HCEC 1CT (cell line): ENCODE measurements around the gene PDE6B.

Experiments
- DNase-seq: peaks from one replicate; pipeline ENCODE4 v3.0.0-alpha.2; 2017

PDE6B gene

DNA sequence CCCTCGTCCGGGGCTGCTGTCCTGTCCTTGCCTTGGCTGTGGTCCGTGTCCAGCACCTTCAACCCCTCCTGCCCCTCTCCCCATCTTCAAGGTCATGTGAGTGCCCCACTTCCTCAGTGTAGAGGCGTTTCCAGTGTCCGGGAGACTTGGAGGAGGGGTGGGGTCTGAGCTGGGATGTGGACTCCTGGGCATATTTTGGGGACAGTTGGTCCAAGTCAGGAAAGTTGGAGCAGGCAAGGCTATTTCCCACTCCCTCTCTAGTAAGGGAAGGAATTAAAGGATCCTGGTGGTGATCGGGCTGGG is 83.2 kb downstream of the PDE6B start:
- no peak for DNase-seq

DNA sequence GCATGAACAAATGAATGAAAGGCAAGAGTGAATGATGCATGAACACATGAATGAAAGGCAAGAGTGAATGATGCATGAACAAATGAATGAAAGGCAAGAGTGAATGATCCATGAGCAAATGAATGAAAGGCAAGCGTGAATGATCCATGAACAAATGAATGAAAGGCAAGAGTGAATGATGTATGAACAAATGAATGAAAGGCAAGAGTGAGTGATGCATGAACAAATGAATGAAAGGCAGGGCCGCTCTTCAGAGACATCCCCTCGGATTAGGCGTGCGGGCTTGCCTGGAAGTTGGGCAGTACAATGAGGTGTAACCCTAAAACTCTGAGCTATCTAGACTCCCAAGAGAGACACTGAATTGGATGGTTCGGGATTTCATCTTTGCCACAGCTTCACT is 84.0 kb downstream of the PDE6B start:
- DNase-seq = no peak

DNA sequence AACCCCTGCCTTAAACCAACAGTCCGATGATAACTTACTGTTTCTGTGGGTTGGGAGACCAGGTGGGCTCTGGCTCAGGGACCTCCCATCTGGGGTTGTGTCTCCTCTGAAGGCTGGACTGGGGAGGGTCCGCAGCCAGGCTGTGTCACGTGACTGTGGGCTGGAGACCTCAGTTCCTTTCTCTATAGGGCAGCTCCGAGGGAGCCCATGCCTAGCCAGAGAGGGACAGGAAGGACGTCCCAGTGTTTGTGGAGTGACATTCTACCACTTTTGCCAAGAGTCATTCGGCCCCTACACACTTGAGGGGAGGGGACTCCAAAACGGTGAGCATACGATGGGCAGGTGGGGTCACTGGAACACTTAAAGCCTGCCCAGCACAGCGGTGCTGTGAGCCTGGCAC is 84.7 kb downstream of the PDE6B start:
- DNase-seq = no peak

DNA sequence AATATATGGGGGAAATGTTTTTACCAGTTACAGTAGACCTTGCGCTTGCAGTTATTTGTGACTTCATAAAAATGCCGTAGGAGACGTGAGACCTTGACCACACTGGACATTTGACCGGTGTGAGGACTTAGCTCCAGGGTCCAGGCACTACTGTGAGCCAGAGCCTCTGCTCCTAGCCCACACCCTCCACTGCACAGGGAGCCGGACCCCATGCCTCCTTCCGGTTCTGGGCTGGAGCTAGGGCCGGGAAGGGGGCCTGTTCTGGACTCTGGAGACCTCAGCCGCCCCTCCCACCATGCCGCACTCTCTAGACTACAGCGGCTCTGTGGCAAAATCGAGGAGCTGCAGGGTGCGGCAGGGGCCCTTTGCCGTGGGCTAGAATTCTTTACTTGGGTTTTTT is 85.5 kb downstream of the PDE6B start:
- no peak for DNase-seq

DNA sequence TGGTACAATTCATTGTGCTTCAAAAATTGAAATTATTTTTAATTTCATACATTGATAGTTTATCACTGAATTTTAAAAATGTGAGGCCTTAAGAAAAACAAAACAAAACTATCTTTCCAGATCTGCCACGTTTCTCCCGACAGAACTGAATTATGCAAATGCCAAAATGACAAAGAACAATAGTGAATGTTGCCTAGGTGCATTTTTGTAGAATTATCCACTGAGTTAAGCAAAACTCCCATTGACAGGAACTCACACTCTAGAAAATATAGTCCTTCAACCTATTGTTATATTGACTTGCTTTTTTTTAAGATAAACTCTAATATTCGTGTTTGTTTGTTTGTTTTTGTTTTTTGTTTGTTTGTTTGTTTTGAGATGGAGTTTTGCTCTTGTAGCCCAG is 86.7 kb downstream of the PDE6B start:
- DNase-seq = no peak

DNA sequence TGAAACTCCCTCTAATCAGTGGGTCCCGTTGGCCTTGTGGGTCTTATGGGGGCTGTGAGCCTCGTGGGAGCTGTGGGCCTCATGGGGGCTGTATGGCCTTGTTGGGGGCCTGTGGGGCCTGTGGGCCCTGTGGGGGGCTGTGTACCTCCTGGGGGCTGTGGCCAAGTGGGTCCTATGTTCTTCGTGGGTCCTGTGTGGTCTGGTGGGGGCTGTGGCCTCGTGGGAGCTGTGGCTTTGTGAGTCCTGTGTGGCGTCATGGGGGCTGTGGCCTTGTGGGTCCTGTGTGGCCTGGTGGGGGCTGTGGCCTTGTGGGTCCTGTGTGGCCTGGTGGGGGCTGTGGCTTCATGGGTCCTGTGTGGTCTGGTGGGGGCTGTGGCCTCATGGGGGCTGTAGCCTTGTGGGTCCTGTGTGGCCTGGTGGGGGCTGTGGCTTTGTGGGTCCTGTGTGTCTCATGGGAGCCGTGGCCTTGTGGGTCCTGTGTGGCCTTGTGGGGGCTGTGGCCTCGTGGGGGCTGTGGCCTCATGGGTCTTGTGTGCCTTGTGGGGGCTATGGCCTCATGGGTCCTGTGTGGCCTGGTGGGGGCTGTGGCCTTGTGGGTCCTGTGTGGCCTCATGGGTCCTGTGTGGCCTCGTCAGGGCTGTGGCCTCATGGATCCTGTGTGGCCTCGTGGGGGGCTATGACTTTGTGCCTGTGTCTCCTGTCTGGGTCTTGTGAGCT is 87.7 kb downstream of the PDE6B start:
- DNase-seq = no peak

DNA sequence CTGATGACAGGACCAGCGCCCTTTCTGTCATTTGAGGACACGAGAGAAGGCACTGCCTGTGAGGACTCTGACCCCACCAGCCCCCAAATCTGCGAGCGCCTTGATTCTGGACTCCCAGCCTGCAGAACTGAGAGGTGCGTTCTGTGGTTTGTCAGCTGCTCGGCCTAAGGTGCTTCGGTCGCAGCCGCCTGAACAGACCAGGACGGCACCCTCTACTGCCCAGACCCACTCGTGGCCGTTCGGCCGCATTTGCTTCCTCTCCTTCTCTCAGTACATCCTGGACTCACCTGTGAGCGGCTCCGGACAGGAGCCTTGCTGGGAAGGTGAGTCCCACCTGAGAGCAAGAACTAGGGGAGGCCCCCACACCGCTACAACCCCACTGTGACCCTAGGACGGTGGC is 88.7 kb downstream of the PDE6B start:
- no peak for DNase-seq

DNA sequence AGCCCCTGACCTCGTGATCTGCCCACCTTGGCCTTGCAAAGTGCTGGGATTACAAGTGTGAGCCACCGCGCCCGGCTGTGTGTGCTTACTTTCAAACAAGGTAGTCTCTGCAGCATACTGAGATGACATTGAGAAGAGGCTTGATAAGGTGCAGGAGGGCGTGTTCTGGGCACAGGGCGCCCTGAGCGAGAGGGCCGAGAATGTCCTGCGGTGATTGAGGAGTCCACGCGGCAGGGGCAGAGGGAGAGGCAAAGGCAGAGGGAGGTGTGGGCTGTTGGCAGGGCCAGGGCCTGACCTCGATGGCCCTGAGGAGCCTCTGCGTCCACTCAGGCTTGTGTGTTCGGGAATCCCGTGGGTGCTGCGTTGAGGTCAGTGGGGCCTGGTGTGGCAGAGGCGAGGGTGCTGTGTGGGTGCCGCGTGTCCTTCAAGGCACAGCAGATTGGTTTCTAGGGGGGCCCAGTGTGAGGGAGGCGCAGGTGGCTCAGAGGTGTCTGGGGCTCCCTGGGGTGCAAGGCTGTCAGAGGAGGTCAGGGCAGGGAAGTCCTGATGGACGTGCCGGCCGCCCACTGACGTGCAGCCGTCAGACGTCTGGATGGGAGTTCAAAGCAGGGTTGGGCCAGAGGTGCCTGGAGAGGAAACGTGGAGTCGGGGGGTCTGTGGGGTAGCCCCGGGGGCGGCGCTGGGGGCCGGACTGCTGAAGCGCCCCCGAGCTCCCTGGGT is 92.4 kb downstream of the PDE6B start:
- DNase-seq = no peak

DNA sequence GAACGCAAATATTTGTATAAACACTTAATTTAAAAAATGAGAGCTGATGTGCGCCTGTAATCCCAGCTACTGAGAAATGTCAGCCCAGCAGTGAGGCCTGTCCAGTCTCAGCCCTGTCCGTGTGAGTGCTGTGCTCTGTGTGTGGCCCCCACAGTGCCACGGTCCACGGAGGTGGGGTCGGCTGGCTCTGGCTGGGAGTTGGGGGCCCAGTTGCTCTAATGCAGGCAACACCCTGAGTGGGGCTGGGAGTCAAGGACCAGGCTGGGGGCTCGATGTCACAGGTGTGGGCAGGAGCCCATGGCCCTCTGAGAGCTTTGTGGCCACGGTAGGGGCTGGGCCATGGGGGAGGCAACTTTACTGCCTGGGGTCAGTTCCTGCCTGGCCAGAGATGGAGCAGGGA is 93.1 kb downstream of the PDE6B start:
- no peak for DNase-seq
